Measurements from ENCODE around the gene NDUFA7.

DNA sequence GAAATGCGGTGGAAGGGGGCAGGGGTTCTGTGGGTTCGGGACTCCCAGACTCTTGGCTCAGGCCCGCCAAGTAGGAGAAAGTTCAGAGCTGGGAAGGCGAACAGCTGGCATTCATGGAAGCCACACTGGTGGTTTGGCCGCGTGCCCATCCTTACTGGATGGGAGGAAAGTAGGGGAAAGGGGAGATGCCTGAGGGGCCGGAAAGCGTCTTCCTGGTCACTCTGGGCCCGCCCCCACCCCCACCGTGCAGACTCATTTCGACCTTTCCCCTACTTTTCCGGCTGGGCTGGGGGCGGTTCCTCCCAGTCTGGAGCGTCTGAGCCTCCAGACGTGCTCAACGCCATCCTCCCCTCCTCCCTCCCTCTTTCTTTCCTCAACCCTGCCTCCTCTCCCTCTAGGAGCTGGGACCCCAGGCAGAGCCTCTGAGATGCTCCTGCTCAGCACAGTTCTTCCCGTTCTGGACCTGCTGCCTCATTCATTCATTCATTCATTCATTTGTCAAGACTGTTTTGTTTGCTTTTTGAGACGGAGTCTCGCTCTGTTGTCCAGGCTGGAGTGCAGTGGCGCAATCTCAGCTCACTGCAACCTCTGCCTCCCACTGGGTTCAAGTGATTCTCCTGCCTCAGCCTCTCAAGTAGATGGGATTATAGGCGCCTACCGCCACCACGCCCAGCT, 46.3 kb upstream of the NDUFA7 start:
- TF ChIP-seq CTCF (IDR thresholded peaks at IDR 0.05; ENCODE audit: insufficient read depth, low read depth, low read length) (no peak), EZH2 (IDR thresholded peaks at IDR 0.05; ENCODE audit: insufficient read depth, low read length) (no peak)
